ENCODE results near the gene MRPL49. TPM values are rescaled to one million over a fixed set of nuclear protein-coding genes. Genes with fewer than 3 reads are reported as not detected.

Gene MRPL49
- total and polyA plus RNA-seq, 2 of the 13 experiments (the other 11 are each of a cell fraction or from before 2014, with no cell fraction given), result 39.2 to 53.3 TPM

GRCh38 chr11:65130631-65131416 lies 8.7 kb downstream of the MRPL49 start:
- Histone ChIP-seq H3K27ac (ENCODE audit: extremely low read length, insufficient read depth, low read length) (no peak overlapping the region), H4K20me1 (ENCODE audit: insufficient read depth, low read length) (peaks cover 17% of the 10 kb centered on the region), H3K79me2 (ENCODE audit: insufficient read depth, low read length) (peaks cover 26% of the 10 kb centered on the region), H3K4me3 (replicated peaks in 1 of 3; ENCODE audit: insufficient read depth in 1 of 3, low read depth in 2 of 3, low read length in 3 of 3) (no peak overlapping the region), H3K4me1 (ENCODE audit: insufficient read depth, low read length) (peaks cover 20% of the 10 kb centered on the region), H3K27me3 (ENCODE audit: control insufficient read depth in 1 of 2, insufficient read depth in 2 of 2, low read length in 2 of 2) (no peaks in the 10 kb centered on the region; a peak in 1 of 5 replicates), H3K9ac (ENCODE audit: insufficient read depth, low read depth, low read length) (no peak overlapping the region), H3K9me3 (ENCODE audit: low read length) (no peaks in the 10 kb centered on the region), H3K4me2 (ENCODE audit: low read depth, low read length) (no peak overlapping the region), H3K36me3 (replicated peaks in 1 of 2; ENCODE audit: control insufficient read depth in 1 of 2, insufficient read depth in 2 of 2, low read length in 2 of 2) (peaks cover 38 to 63% of the 10 kb centered on the region in 2 experiments), H2AFZ (ENCODE audit: low read length) (no peak overlapping the region)
- ChIA-PET CTCF (ENCODE audit: low intra/inter-chr PET ratio, low total read pairs) (no interaction called here), POLR2A (interaction anchor here (1.1 to 2.7 kb wide), 4 partner anchors 9 to 51 kb away, joined by 3 to 20 read pairs (median 7); partner anchors contain the start of genes CAPN1, FAU and MRPL49)
- no peak for TF ChIP-seq MLX (CRISPR knock-in tag; IDR thresholded peaks at IDR 0.05)
- no peak for TF ChIP-seq HNRNPH1 (optimal IDR thresholded peaks at IDR 0.05; ENCODE audit: low read depth, low read length)
- TF ChIP-seq POLR2A (IDR thresholded peaks at IDR 0.05; ENCODE audit: insufficient read depth in 1 of 2, low read depth in 2 of 2, low read length in 2 of 2), result 0 out of 4 replicates have a peak, but pooled peaks of 1 of the 2 experiments have one; percentile 8
- no peak for TF ChIP-seq NR2F1 (CRISPR knock-in tag; IDR thresholded peaks at IDR 0.05)
- no peak for TF ChIP-seq MXD1 (CRISPR knock-in tag; IDR thresholded peaks at IDR 0.05)
- no peak for FAIRE-seq
- 95% methylated on average over 18 of the region's 19 CpGs for WGBS (ENCODE audit: low lambda C conversion rate)
- in situ Hi-C loops (cut with HindIII; ENCODE audit: extremely low pct_ligation_motif_present, low pct_unique_long_range_greater_than_20kb), result no loop called here
- no peak for DNase-seq (ENCODE audit: low spot score)
- no peak for ATAC-seq
- intact Hi-C loops (cut with micrococcal nuclease; ENCODE audit: unreplicated experiment), result no loop called here
- no TSS peak for BruUV-seq (replicated peaks)

DNA sequence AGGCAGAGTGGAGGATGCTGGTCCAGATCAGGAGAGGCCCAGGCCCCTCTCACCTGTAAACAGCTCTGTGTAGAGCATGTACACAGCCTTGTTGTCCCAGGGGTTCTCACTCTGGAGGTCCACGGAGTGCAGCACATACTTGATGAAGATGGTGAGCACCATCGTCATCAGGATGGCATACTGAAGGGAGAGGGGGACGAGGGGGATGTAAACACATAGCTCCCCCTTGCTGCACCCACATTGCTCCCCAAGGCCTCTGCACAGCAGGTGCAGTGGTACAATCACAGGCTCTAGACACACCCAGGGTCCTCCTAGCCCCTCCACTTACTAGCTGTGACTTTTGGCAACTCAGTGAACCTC lies 9.3 kb downstream of the MRPL49 start:
- no CpG with 5 or more reads among the region's 3 CpGs for WGBS (ENCODE audit: low lambda C conversion rate)
- Histone ChIP-seq H3K79me2 (ENCODE audit: insufficient read depth, low read length) (peaks cover 26% of the 10 kb centered on the region), H3K4me2 (ENCODE audit: low read depth, low read length) (no peak overlapping the region), H3K9me3 (ENCODE audit: low read length) (no peaks in the 10 kb centered on the region), H3K27ac (ENCODE audit: extremely low read length, insufficient read depth, low read length) (no peak overlapping the region), H3K27me3 (ENCODE audit: control insufficient read depth in 1 of 2, insufficient read depth in 2 of 2, low read length in 2 of 2) (no peaks in the 10 kb centered on the region; a peak in 1 of 5 replicates), H3K4me1 (ENCODE audit: insufficient read depth, low read length) (peaks cover 25% of the 10 kb centered on the region), H3K4me3 (replicated peaks in 1 of 3; ENCODE audit: insufficient read depth in 1 of 3, low read depth in 2 of 3, low read length in 3 of 3) (no peak overlapping the region), H3K9ac (ENCODE audit: insufficient read depth, low read depth, low read length) (no peak overlapping the region), H2AFZ (ENCODE audit: low read length) (no peak overlapping the region), H3K36me3 (replicated peaks in 1 of 2; ENCODE audit: control insufficient read depth in 1 of 2, insufficient read depth in 2 of 2, low read length in 2 of 2) (peaks cover 36 to 58% of the 10 kb centered on the region in 2 experiments), H4K20me1 (ENCODE audit: insufficient read depth, low read length) (peaks cover 17% of the 10 kb centered on the region)
- DNase-seq (ENCODE audit: low spot score), result no peak
- TF ChIP-seq TAF1 (CRISPR knock-in tag; IDR thresholded peaks at IDR 0.05), result no peak
- 0 out of 2 replicates have a peak, but pooled peaks have one; percentile 27 for TF ChIP-seq ARID4A (CRISPR knock-in tag; IDR thresholded peaks at IDR 0.05; ENCODE audit: borderline replicate concordance)
- ChIA-PET CTCF (ENCODE audit: low intra/inter-chr PET ratio, low total read pairs) (no interaction called here), POLR2A (interaction anchor here (0.8 to 2.7 kb wide), 4 partner anchors 9 to 50 kb away, joined by 3 to 20 read pairs (median 7); partner anchors contain the start of genes CAPN1, FAU and MRPL49)
- BruUV-seq (replicated peaks), result no TSS peak
- in situ Hi-C loops (cut with HindIII; ENCODE audit: extremely low pct_ligation_motif_present, low pct_unique_long_range_greater_than_20kb) (no loop called here), intact Hi-C loops (cut with micrococcal nuclease; ENCODE audit: unreplicated experiment) (no loop called here)
- FAIRE-seq, result no peak
- ATAC-seq, result no peak

All from HepG2 (cell line).